Central memory CD8-positive, alpha-beta T cell (primary cell): ENCODE data around the gene ATP6V0A4.
"Not testable (repeated sequence)": the region's sequence is repeated elsewhere in the genome, so short reads cannot be mapped to it uniquely, and the experiment has no call there.

Source experiments
- ATAC-seq: fragments of 150-1000 bp; cut with Tn5 transposase; replicated peaks from 2 replicates; pipeline ENCODE4 v1.10.0; 2022; ENCODE audit warnings: mild to moderate bottlenecking, moderate FRiP score, moderate number of reproducible peaks; ENCODE audit not compliant: poor library complexity, severe bottlenecking; ENCODE audit errors: extremely low read depth
- DNase-seq, 2 donors: peaks; one replicate each; pipeline ENCODE4 v3.0.0; 2021; ENCODE audit warnings: low spot score in 2 of 2
- H3K27ac Mint-ChIP-seq: one replicate; pipeline ENCODE4 v1.8.0; 2022; ENCODE audit warnings: low read depth, mild to moderate bottlenecking, moderate library complexity, mixed read lengths
- H3K27me3 Mint-ChIP-seq: one replicate; pipeline ENCODE4 v1.8.0; 2022; ENCODE audit warnings: mixed read lengths
- H3K36me3 Mint-ChIP-seq: one replicate; pipeline ENCODE4 v1.8.0; 2022; ENCODE audit warnings: mild to moderate bottlenecking, moderate library complexity, mixed read lengths; ENCODE audit not compliant: insufficient read depth
- H3K4me1 Mint-ChIP-seq: one replicate; pipeline ENCODE4 v1.8.0; 2022; ENCODE audit warnings: mixed read lengths
- H3K4me3 Mint-ChIP-seq: one replicate; pipeline ENCODE4 v1.8.0; 2022; ENCODE audit warnings: mild to moderate bottlenecking, moderate library complexity, mixed read lengths
- H3K9me3 Mint-ChIP-seq: one replicate; pipeline ENCODE4 v1.8.0; 2022; ENCODE audit warnings: mixed read lengths

The ATP6V0A4 gene

GRCh38 chr7:138798836-138799235 lies 840 bp upstream of the ATP6V0A4 start:
- ATAC-seq: no peak

DNA sequence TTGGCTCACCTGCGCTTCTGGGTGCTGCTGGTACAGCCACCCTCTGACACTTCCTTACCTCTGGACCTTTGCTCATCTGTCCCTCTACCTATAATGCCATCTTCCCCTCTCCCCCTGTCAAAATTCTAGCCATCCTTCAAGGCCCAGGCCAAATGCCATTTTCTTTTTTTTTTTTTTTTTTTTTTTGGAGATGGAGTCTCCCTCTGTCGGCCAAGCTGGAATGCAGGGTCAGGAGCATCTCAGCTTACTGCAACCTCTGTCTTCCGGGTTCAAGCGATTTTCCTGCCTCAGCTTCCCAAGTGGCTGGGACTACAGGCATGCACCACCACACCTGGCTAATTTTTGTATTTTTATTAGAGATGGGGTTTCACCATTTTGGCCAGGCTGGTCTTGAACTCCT lies 950 bp downstream of the ATP6V0A4 start:
- not testable (repeated sequence) for H3K27ac Mint-ChIP-seq, H3K4me3 Mint-ChIP-seq, DNase-seq, H3K9me3 Mint-ChIP-seq, ATAC-seq, H3K36me3 Mint-ChIP-seq
- peaks cover 17% of the 10 kb centered on the region for H3K4me1 Mint-ChIP-seq
- peaks cover 28% of the 10 kb centered on the region for H3K27me3 Mint-ChIP-seq

More at GRCh38 chr7:138798836-138799235, 840 bp upstream of the ATP6V0A4 start:
- Mint-ChIP-seq H3K9me3 (no peaks in the 10 kb centered on the region), H3K36me3 (peaks cover 1% of the 10 kb centered on the region), H3K4me3 (no peak overlapping the region), H3K27me3 (peaks cover 21% of the 10 kb centered on the region), H3K27ac (no peak overlapping the region), H3K4me1 (peaks cover 12% of the 10 kb centered on the region)
- no peak for DNase-seq

DNA sequence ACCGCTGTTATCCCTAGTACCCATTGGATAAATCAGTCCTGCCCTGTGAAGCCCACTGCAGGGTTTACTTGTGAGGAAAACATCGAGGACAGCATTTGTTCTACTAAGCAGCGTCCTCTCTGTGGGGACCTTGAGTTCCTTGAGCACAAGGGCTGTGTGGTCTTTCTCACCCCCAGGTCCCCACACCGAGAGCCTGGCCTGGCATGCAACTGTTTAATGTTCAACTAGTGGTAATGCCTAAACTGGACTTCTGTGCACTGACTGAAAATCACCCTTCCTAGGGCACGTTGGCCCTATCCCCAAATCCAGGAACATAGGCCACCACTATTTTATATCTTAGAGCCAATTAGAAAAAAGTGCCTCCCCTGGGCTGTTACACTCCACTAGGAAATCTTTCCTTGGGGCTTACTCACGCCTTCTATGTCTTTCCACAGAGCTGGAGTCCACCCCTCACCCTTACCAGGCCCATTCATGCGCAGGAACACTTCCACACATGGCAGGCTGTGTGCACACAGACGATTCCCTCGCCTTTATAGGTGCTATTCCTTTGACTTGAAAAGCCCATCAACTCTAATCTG lies 1.9 kb downstream of the ATP6V0A4 start:
- Mint-ChIP-seq H3K4me3 (no peak overlapping the region), H3K36me3 (peaks cover 1% of the 10 kb centered on the region), H3K9me3 (no peaks in the 10 kb centered on the region), H3K4me1 (peaks cover 17% of the 10 kb centered on the region), H3K27me3 (peaks cover 37% of the 10 kb centered on the region), H3K27ac (no peak overlapping the region)
- no peak for ATAC-seq
- DNase-seq: no peak

- peaks cover 6% of the 10 kb centered on the region for H3K9me3 Mint-ChIP-seq
- no peak overlapping the region for H3K27ac Mint-ChIP-seq
- H3K4me3 Mint-ChIP-seq: no peak overlapping the region
- DNase-seq (no peak), ATAC-seq (no peak)
- peaks cover 2% of the 10 kb centered on the region for H3K36me3 Mint-ChIP-seq
- peaks cover 53% of the 10 kb centered on the region for H3K27me3 Mint-ChIP-seq
- H3K4me1 Mint-ChIP-seq: no peaks in the 10 kb centered on the region
Measured at GRCh38 chr7:138785587-138786437, 12.2 kb downstream of the ATP6V0A4 start.

DNA sequence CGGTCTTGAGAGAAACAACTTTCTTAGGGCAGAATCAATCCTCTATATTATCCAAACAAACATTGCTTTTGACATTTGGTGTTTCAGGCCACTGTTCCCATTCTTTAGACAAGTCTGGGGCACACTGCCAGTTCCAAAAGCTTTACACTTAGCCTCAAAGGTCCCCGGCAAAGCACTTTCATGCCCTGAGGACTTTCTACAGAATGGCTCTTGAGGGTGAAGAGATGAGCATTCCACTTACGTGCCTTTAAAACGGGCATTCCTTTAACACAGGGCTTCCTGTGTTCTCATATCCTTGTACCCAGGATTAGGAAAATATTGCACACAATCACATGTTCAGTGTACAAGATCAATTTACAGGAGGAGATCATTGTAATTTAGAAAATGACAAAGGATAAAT lies 13.3 kb downstream of the ATP6V0A4 start:
- H3K27me3 Mint-ChIP-seq: peaks cover 49% of the 10 kb centered on the region
- no peak overlapping the region for H3K27ac Mint-ChIP-seq
- H3K4me1 Mint-ChIP-seq: no peaks in the 10 kb centered on the region
- no peak for ATAC-seq
- H3K9me3 Mint-ChIP-seq: peaks cover 6% of the 10 kb centered on the region
- peaks cover 2% of the 10 kb centered on the region for H3K36me3 Mint-ChIP-seq
- no peak for DNase-seq
- no peak overlapping the region for H3K4me3 Mint-ChIP-seq

DNA sequence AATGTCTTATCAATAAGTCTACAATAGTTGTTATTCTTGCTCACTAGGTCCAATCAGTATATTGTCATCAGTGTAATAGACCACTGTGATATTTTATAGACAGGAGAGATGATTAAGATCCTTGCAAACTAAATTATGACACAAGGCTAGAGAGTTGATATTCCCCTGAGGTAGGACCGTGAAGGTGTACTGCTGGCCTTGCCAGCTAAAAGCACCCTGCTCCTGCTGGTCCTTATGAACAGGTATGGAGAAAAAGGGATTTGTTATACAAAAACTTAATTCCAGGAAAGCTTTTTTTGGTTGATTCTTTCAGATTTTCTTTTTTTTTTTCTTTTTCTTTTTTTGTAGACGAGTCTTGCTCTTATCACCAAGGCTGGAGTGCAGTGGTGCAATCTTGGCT lies 17.0 kb downstream of the ATP6V0A4 start:
- DNase-seq (no peak), ATAC-seq (no peak)
- Mint-ChIP-seq H3K4me1 (no peaks in the 10 kb centered on the region), H3K27me3 (peaks cover 18% of the 10 kb centered on the region), H3K36me3 (no peaks in the 10 kb centered on the region), H3K9me3 (no peaks in the 10 kb centered on the region), H3K27ac (no peak overlapping the region), H3K4me3 (no peak overlapping the region)

DNA sequence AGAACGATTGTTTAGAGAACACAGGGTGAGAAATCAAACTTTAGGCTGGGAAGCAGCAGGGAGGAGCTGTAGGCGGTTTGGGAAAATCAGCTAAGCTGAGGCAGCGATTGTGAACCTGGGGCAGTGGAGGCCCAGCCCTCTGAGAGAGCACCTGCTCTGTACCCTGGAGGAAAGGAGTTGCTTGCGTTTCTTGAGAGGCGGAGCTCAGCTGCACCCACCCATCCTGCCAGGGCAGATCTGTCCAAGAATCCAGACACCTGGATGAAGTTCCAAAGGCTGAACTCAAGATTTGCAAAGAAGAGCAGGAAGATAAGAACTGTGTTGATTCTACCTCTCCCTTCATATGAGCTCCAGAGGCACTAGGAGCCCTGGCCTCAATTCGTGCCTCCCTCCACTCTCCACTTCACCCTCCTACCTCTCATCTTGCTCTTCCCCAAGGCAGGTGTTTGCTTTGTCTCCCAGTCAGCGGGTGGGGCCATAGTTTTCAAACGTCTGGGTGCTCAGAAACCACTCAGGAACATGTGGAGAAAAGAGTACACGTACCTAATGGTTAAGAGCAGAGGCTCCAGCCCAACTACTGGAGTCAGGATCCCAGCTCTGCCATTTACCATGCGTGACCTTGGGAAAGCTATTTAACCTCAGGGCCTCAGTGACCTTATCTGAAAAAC lies 21.7 kb downstream of the ATP6V0A4 start:
- peaks cover 12% of the 10 kb centered on the region for H3K27me3 Mint-ChIP-seq
- ATAC-seq: no peak
- H3K27ac Mint-ChIP-seq: no peak overlapping the region
- no peaks in the 10 kb centered on the region for H3K36me3 Mint-ChIP-seq
- no peak overlapping the region for H3K4me3 Mint-ChIP-seq
- DNase-seq: no peak
- H3K4me1 Mint-ChIP-seq: no peaks in the 10 kb centered on the region
- no peaks in the 10 kb centered on the region for H3K9me3 Mint-ChIP-seq

GRCh38 chr7:138773817-138774216 lies 24.2 kb downstream of the ATP6V0A4 start:
- H3K36me3 Mint-ChIP-seq: no peaks in the 10 kb centered on the region
- ATAC-seq (no peak), DNase-seq (no peak)
- H3K4me1 Mint-ChIP-seq: no peaks in the 10 kb centered on the region
- H3K9me3 Mint-ChIP-seq: no peaks in the 10 kb centered on the region
- H3K4me3 Mint-ChIP-seq: no peak overlapping the region
- no peak overlapping the region for H3K27ac Mint-ChIP-seq
- peaks cover 22% of the 10 kb centered on the region for H3K27me3 Mint-ChIP-seq

GRCh38 chr7:138773176-138773575 lies 24.8 kb downstream of the ATP6V0A4 start:
- Mint-ChIP-seq H3K36me3 (no peaks in the 10 kb centered on the region), H3K27ac (no peak overlapping the region), H3K4me1 (no peaks in the 10 kb centered on the region), H3K27me3 (peaks cover 22% of the 10 kb centered on the region), H3K9me3 (no peaks in the 10 kb centered on the region), H3K4me3 (no peak overlapping the region)
- no peak for ATAC-seq
- no peak for DNase-seq

DNA sequence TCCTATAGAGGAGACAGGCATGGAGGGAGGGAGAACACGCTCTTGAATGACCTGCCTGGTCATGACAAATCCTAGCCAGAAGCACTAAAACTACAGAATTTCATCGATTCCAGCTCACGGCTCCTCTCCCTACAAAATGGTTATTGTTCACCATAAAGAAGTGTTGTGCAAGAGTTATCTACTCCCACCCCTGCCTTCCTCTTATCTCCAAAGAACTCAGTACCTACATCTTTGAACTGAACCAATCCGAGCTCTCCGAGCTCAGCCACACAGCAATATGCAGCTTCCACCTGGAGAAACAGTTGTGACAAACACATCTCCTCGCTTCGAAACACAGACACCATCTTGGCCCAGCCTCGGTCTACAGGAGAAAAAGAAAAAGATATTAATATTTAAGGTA lies 27.1 kb downstream of the ATP6V0A4 start:
- Mint-ChIP-seq H3K27ac (no peak overlapping the region), H3K36me3 (no peaks in the 10 kb centered on the region), H3K27me3 (peaks cover 22% of the 10 kb centered on the region), H3K4me3 (no peak overlapping the region), H3K9me3 (no peaks in the 10 kb centered on the region), H3K4me1 (no peaks in the 10 kb centered on the region)
- DNase-seq: no peak
- no peak for ATAC-seq

DNA sequence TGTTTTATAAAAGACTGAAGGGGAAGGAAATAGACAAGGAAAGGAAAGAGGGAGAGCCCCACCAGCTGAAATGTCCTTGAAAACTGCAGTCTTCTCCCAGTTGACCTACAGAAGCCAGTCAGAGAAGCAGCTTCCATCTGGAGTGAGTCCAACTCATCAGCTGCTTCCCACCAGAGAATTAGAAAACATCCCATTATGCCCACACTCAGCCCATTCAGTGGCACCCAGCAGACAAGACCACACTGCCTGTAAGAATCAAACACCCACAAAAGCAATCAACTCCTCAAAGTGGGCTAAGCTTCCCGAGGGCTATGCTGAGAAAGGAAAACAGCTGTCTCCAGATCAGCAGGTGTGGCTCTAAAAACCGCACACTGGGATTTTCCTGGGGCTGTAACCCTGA lies 29.8 kb downstream of the ATP6V0A4 start:
- DNase-seq: no peak
- Mint-ChIP-seq H3K27me3 (peaks cover 15% of the 10 kb centered on the region), H3K9me3 (no peaks in the 10 kb centered on the region), H3K27ac (peak overlapping the region; percentile 52), H3K4me3 (no peak overlapping the region), H3K36me3 (no peaks in the 10 kb centered on the region), H3K4me1 (no peaks in the 10 kb centered on the region)
- ATAC-seq: no peak

DNA sequence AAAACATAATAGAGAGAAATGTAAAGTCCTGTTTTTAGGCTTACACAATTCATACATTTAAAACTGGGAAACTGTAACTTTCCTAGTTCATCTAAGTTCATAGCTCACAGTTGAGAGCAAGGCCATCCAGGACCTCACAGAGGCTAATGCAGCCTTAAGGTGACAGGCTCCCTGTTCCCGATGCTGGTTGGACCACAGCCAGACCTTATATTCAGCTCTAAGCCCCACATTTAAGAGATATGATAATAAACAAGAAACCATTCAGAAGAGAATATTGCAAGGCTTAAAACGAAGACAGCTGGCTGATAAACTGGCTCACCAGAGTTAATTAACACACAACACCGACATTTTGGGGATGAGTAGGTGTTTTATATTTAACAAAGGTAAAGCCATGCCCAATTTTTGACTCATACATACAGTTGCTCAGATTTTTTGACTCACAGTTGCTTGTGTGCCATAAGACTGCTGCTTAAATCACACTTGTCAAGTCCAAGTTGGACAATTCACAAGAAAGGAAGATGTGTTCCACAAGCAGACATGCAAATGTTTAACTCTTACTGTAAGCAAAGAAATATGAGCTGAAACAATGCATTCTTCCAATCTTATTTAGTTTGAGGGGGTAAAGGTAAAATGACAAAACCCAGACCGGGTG lies 41.3 kb downstream of the ATP6V0A4 start:
- DNase-seq (no peak), ATAC-seq (no peak)
- H3K9me3 Mint-ChIP-seq: no peaks in the 10 kb centered on the region
- H3K4me1 Mint-ChIP-seq: peaks cover 16% of the 10 kb centered on the region
- peaks cover 10% of the 10 kb centered on the region for H3K36me3 Mint-ChIP-seq
- H3K27me3 Mint-ChIP-seq: no peaks in the 10 kb centered on the region
- H3K4me3 Mint-ChIP-seq: no peak overlapping the region
- peak overlapping the region; percentile 80 for H3K27ac Mint-ChIP-seq
